GM18520 (cell line): ENCODE measurements around the gene AKNA.

Source experiments
- ATAC-seq: cut with Tn5 transposase; IDR thresholded peaks from one replicate; pipeline ENCODE4 v1.9.1; 2021; ENCODE audit not compliant: unreplicated experiment

Gene AKNA

DNA sequence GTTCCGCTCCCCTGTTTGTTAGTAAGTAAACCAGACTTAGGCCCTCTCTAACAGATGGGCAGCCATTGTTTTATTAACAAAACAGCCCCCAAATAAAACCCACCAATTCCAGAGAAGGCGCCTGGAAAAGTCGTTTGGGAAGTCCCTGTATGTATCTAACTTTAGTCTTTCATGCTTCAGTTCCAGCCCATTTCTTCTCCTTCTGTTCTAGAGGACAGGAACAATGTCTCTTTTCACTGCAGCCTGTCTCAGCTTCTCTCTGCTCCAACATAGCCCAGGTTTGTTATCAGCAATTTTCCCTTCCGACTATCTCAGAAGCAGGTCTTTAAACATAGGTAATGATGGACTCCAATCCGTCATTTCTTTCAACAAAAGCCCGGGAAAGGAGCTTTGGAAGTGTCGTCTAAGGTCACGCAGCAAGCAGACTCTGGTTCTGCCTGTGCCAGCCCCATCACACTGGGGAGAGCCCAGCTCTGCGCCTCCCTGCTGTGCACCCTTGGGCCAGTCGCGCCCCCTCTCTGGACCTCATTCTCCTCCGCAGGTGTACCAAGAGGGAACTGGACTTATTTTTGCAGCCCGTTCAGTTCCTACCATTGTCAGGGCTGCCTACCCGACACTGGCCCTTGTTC, 9.6 kb upstream of the AKNA start:
- ATAC-seq = no peak

DNA sequence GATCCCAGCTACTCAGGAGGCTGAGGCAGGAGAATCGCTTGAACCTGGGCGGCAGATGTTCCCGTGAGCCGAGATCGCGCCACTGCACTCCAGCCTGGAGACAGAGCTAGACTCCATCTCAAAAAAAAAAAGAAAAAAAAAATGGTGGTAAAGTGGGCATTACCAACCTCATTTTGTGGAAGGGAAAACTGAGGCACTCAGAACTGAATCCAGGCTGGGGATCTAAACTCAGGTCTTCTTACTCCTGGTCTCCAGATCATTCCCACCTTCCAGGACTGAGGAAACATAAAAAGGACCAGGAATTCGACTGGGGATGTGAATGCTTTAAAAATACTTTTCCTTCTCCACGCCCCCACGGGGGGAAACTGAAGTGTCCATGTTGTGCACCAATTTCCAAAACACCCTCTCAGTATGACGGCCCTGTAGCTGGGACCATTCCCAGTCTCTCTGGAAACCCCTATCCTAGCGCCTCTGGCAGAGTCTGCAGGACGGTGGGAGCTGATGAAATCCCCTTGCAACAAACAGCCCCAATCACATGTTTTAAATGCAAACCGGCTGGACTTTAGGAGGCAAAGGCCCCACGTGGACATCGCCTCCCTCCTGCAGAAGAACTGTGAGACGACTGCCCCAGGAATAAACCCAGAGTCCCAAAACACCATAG, 8.9 kb upstream of the AKNA start:
- no peak for ATAC-seq

DNA sequence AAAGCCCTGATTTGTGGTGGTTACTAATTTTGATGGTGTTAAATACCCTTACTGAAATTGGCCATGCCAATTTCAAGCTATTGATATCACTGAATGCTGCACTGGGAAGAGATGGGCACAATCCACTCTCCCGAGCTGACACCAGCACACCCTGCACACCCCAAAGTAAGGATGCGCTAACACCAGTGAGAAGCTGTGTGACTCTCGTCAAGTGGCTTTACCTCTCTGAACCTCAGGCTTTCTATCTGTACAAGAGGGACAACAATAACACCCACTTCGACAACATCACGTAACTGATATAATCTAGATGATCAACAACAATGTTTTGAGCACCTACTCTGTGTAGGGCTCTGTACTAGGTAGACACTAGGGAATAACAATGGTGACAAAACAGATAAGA, 8.0 kb upstream of the AKNA start:
- ATAC-seq = no peak

DNA sequence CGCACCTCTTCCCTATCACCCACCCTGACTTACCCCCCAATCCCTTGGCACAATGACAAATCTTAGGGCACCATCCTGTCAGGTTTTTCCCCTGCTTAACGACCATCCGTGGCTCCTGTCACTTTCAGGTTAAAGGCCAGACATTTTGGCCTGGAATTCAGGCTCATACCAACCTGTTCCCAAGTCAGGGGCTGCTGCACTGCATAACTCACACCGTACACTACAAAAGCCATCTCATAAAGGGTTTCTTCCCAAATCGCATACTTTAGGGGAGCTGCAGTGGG, 7.5 kb upstream of the AKNA start:
- ATAC-seq = no peak

DNA sequence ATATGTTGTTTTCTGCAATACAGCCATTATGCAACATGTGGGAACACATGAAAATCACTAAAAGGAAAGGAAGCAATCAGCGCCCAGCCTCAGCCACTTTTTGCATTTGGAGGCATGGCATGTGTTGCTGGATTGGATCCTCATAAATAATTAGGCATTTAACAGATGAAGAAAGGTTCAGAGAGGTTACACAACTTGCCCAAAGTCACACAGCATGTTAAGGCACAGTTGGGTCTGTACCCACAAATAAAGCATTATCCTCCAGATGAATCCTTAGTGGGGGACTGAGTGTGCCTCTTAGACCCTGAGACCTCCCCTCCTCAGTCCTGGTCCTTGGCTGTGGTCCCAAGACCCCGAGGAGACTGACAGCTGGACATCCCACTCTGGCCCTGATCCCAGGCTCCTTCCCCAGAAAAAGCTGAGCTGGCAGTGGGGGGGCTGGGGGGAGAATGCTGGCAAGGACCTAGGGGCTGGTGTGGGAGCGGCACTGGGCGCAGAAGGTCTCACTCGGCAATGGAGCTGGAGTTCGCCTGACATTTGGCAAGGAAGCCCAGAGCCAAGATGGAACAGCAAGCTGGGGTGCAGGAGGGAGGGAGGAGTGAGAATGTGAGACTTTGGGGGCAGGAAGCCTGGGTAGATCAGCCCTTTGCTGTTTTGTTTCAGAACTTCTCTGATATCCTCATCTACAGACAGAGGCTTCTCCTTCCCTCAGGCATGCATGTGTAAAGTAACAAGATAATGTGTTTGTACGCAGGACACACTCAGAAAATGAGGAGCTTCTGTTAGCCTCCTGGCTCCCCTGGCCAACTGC, 6.9 kb upstream of the AKNA start:
- ATAC-seq = no peak

DNA sequence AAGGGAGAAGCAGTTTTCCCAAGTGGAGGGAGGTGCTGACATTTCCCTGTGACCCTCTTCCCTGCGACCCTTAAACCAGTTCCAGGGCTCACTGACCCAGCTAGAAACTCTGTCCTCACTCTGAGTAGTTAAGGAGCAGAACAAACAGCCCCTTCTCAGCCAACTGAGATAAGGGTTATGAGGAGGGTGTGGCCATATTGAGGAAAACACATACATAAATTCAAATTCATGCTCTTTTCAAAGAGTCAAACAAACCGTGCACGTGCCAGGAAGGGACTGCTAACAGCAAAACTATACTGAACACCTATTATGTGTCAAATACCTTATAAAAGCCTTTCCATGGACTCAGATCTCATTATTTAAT, 4.9 kb upstream of the AKNA start:
- no peak for ATAC-seq

DNA sequence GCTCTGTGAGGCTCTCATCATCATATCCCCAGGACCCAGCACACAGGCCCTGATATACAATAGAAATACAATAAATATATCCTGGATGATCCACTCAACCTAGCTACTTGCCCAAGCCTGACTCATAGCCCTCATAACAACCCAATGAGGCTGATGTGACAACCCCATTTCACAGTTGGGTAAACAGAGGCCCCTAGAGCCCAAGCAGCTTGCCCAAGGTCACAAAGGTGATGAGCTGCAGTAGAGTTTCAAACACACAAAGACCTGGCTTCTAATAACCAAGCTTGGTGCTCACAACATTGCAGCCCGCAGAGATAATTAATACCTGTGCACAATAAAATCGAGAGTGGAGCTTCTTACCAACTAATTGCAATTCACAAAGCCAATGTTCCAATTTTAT, 3.2 kb upstream of the AKNA start:
- ATAC-seq = no peak

DNA sequence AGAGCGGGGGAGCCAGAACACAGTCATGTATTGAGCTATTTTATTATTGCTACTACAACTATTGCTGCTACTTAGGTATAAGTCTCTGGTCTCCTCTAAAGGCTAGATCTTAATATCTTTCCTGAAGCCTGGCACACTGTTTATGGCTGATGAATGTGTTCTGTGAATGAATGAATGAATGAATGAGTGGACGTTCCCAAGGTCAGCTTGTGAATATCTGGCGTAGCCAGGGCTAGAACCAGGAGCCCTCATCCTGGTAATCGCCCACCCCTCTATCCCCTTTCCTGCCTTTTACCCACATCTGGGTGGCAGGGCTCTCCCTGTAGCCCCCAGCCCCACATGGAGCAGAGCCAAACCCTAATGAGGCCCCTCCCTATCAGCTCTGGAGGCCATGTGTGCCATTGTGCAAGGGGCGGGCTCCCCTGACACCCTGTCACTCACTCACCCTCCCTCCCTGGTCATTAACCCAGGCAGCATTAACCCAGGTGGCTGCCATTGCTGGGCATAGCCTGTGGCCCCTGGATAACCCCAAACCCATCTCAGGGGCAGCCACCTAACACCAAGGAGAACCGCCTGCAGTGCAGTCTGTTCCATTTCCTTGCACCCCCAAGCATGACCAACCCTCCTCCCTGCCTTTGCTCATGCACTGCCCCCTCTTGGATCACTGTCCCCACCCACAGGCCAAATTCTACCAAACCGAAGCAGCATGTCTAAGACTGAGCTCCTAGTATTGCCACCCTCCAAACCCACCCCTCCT, 2.0 kb upstream of the AKNA start:
- no peak for ATAC-seq

DNA sequence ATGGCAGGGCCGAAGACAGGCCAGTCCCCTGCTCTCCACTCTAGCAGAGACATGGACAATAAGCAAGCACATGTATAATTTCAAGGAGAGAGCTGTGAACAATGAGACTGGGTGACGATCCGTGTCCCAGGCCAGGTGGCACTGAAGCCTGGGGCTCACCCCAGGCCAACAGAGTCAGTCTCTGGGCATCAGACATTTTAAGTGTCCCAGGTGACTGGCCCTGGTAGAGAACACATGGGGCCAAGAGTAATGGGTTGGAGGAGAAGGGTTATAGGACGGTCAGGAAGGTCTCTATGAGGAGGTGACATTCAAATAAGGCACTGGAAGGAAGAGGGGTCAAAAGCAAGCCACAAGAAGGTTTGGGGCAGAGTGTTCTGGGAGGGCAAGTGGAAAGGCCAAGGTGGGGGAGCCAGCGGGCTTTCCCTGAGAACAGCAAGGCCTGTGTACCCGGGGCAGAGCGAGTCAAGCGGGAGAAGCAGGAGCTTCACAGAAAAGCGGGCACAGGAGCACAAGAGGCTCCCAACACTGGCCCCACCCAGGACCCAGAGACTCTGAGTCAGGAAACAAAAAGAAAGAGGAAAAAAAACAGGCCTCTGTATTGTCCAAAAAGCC, 1.1 kb upstream of the AKNA start:
- ATAC-seq = no peak

DNA sequence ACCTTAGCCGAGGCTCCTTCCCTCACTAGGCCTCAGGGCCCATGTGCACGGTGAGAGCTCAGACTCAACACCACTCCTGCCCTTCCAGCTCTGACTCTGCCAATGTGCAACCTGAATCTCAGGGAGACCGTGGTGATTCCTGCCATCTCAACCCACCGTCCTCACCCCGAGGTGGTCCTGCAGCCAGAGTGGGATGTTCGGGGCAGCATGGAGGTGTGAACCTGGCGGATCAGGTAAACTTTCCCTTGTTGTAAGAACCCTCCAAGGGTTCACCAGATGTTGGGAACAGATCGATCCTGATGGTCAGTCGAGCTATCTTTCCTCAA, 538 bp upstream of the AKNA start:
- ATAC-seq = no peak

DNA sequence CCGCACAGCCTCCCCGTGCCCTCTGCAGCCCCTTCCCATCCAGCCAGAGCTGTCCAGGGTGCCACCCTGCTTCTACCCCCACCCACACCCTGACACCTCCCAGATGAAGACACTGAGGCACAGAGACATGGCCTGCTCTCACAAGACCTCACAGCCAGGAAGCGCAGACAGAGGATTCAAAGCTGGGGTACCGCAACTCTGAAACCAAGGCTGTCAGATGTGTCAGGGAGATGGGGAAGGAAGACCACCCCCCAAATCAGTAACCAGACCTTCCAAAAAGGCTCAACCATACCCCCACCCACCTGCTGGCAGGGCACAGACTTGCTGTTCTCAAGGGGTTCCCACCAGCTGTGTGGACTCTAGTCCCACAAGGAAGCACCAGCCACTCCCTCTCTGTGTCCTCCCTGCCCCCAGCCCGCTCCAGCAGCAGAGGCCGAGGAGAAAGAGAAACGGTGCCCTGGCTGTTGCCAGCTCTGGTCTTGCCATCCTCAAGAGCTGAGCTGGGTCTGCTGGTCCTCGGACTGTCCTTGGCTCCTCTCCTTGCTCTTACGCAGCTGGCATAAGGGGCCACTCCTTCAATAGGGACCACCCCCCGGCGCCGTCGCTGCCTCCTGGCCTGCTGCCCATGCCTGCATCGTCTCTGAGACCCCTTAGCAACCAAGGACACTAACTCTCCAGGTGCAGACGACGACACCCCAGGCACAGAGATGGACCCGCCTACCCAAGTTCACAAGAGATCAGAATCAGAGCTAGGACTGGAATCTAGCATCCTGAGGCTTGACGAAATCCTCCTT, 699 bp downstream of the AKNA start:
- ATAC-seq = no peak

DNA sequence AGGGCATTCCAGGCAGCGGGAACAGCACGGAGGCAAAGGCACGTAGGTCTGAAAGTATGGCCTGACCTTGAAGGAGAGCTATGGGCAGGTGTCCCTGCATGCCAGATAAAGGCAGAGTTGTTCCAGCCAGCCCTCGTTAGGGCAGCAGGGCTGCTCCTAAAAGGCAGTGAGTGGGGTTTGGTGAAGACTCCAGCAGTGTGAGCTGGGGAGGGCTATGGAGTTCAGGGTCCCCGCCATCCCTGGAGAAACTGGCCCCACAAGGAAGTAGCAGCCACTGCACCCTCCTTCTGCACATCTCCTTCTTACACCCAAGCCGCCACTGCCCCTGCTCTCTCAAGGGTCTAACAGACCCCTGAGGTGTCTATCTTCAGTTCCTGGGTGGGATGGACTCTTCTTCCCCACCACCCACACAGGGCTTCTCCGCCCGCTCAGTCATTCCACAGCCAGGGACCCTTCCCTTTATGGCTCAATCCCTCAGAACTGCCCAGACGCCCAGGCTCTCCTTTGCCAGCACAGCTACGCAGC, 1.4 kb downstream of the AKNA start:
- no peak for ATAC-seq

DNA sequence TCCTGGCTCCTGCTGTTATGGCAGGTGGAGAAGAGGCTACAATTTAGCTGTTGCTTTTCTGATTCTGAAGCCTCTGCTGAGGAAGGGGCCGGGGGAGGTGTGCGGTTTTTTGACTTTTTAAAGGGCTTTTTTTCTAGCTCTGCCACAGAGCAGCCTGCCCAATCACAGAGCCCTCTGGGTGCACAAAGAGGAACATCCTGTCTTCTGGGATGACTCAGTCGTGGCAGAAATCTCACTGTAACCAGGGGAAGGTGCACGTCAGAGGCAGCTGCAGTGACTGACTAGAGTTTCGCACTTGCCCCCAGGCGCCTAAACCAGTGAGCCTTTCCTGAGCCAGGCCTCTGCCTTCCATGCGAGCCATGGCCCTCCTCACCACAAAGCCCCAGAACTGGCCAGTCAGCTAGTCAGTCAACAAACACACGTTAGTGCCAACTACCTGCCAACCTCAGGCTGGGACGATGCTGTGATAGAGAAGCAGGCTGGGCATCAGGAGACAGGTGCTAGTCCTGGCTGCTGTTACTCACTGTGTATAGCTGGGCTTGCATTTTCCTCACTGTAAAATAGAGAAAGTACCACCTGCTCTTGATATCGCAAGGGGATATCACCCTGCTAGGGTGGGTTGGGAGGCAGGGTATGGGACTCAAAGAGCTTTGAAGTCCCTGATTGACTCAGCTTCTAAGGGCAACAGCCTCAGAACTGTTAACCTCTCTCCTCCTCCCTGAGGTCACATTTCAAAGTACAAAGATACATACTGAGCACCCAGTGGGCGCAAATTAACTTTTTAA, 2.2 kb downstream of the AKNA start:
- peak; percentile 83 for ATAC-seq

DNA sequence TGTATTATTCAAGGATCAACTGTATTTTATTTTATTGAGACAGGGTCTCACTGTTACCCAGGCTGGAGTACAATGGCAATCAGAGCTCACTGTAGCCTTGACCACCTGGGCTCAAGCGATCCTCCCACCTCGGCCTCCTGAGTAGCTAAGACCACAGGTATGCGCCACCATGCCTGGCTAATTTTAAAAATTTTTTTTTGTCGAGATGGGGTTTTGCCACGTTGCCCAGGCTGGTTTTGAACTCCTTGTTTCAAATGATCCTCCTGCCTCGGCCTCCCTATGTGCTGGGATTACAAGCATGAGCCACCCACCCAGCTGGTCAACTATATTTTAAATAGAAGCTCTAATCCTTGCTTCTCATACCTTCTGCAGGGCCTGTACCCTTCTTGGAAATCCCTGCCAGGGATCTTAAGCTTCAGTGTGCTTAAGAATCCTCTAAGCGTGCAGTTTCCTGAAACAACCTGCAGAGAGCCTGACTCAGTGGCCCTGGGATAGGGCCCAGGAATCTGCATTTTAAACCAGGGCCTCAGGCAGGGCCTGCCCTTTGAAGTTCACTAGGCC, 2.9 kb downstream of the AKNA start:
- no peak for ATAC-seq

DNA sequence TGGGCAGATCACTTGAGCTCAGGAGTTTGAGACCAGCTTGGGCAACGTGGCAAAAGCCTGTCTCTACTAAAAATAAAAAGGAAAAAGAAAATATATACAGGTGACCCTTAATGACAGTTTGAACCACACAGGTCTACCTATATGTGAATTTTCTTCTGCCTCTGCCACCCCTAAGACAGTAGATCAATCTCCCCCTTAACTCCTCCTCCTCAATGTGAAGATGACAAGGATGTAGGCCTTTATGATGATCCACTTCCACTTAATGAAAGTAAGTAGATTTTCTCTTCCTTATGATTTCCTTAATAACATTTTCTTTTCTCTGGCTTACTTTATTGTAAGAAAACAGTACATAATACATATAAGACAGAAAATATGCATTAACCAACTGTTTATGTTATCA, 3.4 kb downstream of the AKNA start:
- no peak for ATAC-seq

DNA sequence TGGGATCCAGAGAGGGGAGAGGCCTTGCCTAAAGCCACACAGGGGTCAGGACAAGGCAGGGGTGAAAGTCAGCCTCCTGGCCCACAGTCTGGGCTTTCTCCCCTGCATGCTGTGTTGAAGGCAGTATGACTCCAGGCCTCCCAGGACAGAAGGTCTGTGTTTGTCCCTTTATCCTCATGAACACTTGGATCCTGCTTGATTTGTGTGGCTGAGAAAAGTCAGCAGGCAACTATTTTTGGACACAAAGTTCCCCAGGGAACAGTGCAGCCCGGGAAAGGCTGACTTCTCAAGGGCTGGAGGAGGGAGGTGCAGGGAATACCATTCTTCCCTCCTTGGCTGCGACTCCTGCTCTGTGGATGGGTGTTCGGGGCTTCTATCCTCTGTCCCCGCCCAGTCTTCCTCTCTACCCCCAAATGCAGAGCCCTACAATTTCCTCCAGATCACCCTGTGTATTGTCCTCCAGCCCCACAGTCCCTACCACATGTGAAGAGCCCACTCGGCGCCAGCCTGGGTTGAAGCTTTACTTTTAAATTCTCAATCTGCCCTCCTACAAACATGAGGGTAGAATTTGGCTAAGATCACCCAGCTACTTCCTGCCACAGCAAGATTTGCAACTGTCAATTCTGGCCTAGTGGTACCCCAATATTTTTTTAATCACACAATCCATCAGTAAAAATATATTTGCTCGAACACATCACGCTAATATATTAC, 4.1 kb downstream of the AKNA start:
- ATAC-seq = no peak

DNA sequence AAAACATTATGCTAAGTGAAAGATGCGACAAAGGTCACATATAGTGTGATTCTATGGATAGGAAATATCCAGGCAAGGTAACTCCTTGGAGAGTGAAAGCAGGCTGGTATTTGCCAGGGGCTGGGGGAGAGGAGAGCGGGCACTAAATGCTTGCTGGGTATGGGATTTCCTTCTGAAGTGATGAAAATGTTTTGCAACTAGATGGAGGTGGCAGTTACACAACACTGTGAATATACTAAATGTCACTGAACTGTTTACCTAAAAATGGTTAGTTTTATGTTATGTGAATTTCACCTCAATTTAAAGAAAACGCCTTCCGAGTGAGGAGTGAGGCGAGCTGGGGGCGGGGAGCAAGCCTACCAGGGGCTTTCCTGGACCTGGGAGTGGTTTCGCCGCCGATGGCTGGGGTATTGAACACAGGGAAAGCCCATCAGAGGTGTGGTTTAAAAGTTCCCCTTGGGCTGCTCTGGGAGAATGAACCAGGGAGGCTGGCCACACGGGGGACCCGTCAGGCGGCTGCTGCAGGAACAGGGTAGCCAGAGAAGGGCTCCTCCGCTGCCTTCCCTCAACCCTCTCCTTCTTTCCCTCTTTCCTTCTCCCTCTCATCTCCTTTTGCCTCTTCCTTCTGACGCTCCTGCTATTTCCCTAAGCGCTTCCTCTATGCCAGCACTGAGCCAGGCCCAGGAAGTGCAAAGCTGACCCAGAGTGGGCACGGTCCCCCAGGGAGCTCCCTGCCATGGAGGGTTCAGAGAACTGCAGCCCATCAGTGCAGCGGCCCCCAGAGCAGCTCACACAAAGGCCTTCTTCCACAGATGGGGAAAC, 4.9 kb downstream of the AKNA start:
- no peak for ATAC-seq

DNA sequence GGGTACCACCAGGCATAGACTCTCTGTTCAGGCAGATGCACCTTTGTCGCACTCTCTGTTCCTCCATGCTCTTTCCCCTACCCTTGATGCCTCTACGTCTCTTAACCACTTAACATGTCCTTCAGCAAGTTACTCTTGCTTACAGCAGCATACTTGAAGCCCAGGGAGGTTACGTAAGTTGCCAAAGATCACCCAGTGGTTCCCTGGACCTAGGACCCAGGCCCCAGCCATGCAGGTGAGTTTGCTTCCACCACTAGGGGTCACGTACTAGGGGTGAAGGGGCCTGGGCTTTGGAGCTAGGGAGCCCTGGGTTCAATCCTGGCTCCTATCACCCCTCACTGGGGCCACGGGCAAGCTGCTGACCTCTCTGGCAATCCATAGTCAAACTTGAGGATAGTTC, 8.9 kb downstream of the AKNA start:
- no peak for ATAC-seq
